GM18508 (cell line): Measurements from ENCODE around the gene GADD45B.
"Not testable (repeated sequence)": the region's sequence is repeated elsewhere in the genome, so short reads cannot be mapped to it uniquely, and the experiment has no call there.

Experiments used
- ATAC-seq: cut with Tn5 transposase; IDR thresholded peaks from one replicate; pipeline ENCODE4 v1.9.1; 2021; ENCODE audit warnings: moderate number of reproducible peaks; ENCODE audit not compliant: insufficient read depth, unreplicated experiment

Gene GADD45B

GRCh38 chr19:2463694-2464093 lies 12.2 kb upstream of the GADD45B start:
- ATAC-seq = not testable (repeated sequence)

- ATAC-seq = no peak
Measured at GRCh38 chr19:2464389-2464788, 11.5 kb upstream of the GADD45B start.

GRCh38 chr19:2468596-2468995 lies 7.3 kb upstream of the GADD45B start:
- no peak for ATAC-seq

GRCh38 chr19:2469102-2469914 lies 6.6 kb upstream of the GADD45B start:
- no peak for ATAC-seq

GRCh38 chr19:2469915-2470200 lies 6.1 kb upstream of the GADD45B start:
- not testable (repeated sequence) for ATAC-seq

- ATAC-seq = no peak
Measured at GRCh38 chr19:2474232-2475017, 1.5 kb upstream of the GADD45B start.

GRCh38 chr19:2475018-2475701 lies 767 bp upstream of the GADD45B start:
- ATAC-seq = no peak

GRCh38 chr19:2476451-2477140 lies 669 bp downstream of the GADD45B start:
- ATAC-seq = peak; percentile 3

GRCh38 chr19:2477141-2477710 lies 1.3 kb downstream of the GADD45B start:
- no peak for ATAC-seq

GRCh38 chr19:2477732-2478191 lies 1.8 kb downstream of the GADD45B start:
- ATAC-seq = no peak

- no peak for ATAC-seq
Measured at GRCh38 chr19:2478278-2478755, 2.4 kb downstream of the GADD45B start.

GRCh38 chr19:2478756-2479555 lies 3.0 kb downstream of the GADD45B start:
- ATAC-seq = no peak

- no peak for ATAC-seq
Measured at GRCh38 chr19:2479556-2480194, 3.7 kb downstream of the GADD45B start.

- ATAC-seq = no peak
Measured at GRCh38 chr19:2481466-2481865, 5.5 kb downstream of the GADD45B start.

- no peak for ATAC-seq
Measured at GRCh38 chr19:2482354-2483038, 6.6 kb downstream of the GADD45B start.

- ATAC-seq = no peak
Measured at GRCh38 chr19:2483084-2483483, 7.2 kb downstream of the GADD45B start.

- no peak for ATAC-seq
Measured at GRCh38 chr19:2483484-2484151, 7.7 kb downstream of the GADD45B start.
